Renal cortical epithelial cell (primary cell): ENCODE data around the gene PRPF38A. TPM values are rescaled to one million over a fixed set of nuclear protein-coding genes. Genes with fewer than 3 reads are reported as not detected.

ENCODE experiments used
- DNase-seq: peaks from one replicate; pipeline ENCODE4 v3.0.0-alpha.2; 2011; ENCODE audit warnings: low read depth
- total RNA-seq: library from RNA; depleted of rRNA; stranded (reverse); fragments of >200 nt; gene quantifications from 2 replicates; pipeline ENCODE4 v1.2.3, GENCODE V29; 2014

Gene PRPF38A
- total RNA-seq, 1 donor from 2014 or later, result 14.1 TPM

DNA sequence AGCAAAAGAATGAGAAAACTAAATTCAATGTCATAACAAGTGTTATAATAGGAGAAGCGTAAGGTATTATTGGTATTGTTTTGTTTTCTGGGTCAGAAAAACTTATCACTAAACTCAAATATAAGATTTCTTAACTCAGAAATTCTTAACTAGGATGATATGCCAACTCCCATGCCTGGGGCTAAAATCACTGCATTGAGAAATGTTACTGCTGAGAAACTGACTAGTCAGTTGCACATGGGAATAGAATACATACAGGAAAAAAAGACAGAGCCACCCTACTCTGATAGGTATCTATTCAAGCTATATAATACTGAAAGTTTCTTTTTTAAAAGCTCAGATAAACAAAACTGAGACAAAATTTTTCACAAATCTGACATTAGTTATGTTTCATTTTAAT, 56.3 kb downstream of the PRPF38A start:
- peak; percentile 11 for DNase-seq

DNA sequence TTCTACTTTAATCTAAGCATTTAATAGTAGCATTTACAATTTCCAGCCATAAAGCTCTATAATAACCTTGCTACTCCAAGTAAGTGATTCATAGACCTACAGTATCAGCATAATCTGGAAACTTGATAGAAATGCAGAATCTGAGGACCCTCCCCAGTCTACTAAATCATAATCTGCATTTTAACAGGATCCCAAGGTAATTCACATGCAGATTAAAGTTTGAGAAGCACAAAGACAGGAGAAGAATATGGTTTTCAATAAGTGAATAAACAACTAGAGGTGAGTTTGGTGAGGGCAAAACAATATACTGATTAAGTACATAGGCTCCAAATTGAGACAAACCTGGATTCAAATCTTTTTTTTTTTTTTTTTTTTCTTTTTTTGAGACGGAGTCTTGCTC, 57.4 kb downstream of the PRPF38A start:
- no peak for DNase-seq

DNA sequence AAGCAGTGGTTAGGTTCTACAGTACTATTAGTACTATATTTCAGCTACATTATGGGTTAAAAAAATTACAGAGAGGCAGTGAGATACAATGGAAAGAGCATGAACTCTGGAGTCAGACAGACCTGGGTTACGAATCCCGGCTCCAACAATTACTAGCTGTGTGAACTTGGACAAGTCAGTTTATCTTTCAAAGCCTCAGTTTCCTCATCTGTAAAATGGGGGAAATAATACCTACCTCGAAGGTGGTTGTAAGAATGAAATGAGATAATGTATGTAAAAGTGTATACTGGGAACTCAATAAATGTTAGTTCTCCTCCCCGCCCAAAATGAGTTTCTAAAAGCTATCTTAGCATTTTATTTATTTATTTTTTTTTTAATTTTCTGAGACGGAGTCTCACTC, 59.5 kb downstream of the PRPF38A start:
- DNase-seq, result no peak

DNA sequence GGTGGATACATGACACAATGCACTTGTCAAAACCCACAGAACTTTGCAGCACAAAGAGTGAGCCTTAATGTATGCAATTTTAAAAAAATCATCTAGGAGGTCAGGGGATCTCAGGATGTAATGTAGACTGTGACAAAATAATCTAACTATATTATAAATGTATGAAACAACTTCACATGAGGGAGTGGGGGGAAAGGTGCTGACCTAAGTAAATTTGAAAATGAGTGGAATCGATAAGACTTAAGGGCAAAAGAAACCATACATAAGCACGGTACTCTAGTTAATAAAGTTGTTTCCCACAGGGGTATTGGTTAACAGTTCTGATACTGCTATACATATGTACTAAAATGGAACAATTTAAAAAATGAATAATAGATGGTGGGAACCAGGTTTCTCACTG, 64.7 kb downstream of the PRPF38A start:
- DNase-seq, result no peak

Other genes with a start within 250 kb of the PRPF38A start
- 33.5 and 35.3 TPM in 2 replicates for gene CC2D1B, start 38.4 kb upstream of the PRPF38A start, total RNA-seq
- gene ORC1, start 179 bp upstream of the PRPF38A start, total RNA-seq, result 0.45 and 3.8 TPM in 2 replicates
- 15.1 and 52.5 TPM in 2 replicates for gene TUT4, start 148.5 kb downstream of the PRPF38A start, total RNA-seq
- gene GPX7, start 197.8 kb downstream of the PRPF38A start, total RNA-seq, result 23.7 and 26.9 TPM in 2 replicates
- gene SHISAL2A, start 228.6 kb downstream of the PRPF38A start, total RNA-seq, result not detected in 2 replicates